GM12878 (cell line): Measurements from ENCODE around the gene ANTKMT. TPM values are rescaled to one million over a fixed set of nuclear protein-coding genes. Genes with fewer than 3 reads are reported as not detected.

ENCODE experiments used
- BCL11A ChIP-seq: IDR thresholded peaks from 2 replicates; pipeline ENCODE4 v1.6.1; 2011; ENCODE audit warnings: low read depth, low read length
- BCLAF1 ChIP-seq: fragments of 450-650 bp; IDR thresholded peaks from 2 replicates; pipeline ENCODE4 v1.6.1; 2017; ENCODE audit warnings: antibody characterized with exemption, mild to moderate bottlenecking, moderate library complexity
- BRCA1 ChIP-seq: IDR thresholded peaks from 2 replicates; pipeline ENCODE4 v1.6.1; 2011; ENCODE audit warnings: low read depth, low read length, improper control_type of control experiment
- CBX3 ChIP-seq: fragments of 200-600 bp; sonication (generic); IDR thresholded peaks from 2 replicates; pipeline ENCODE4 v1.6.1; 2016; ENCODE audit warnings: low read depth, borderline replicate concordance
- ELK1 ChIP-seq: IDR thresholded peaks from 2 replicates; pipeline ENCODE4 v1.6.1; 2012; ENCODE audit warnings: low read depth, low read length, improper control_type of control experiment
- MEF2A ChIP-seq: IDR thresholded peaks from 2 replicates; pipeline ENCODE4 v1.6.1; 2011; ENCODE audit warnings: low read depth, mild to moderate bottlenecking, low read length, moderate library complexity; ENCODE audit not compliant: insufficient read depth
- PAX5 ChIP-seq: IDR thresholded peaks from 2 replicates; pipeline ENCODE4 v1.6.1; 2011; ENCODE audit warnings: low read depth, low read length, borderline replicate concordance
- POU2F2 ChIP-seq: IDR thresholded peaks from 3 replicates; pipeline ENCODE4 v1.6.1; 2011; ENCODE audit warnings: low read depth, mild to moderate bottlenecking, low read length, borderline replicate concordance
- RBBP5 ChIP-seq: fragments of 200-600 bp; sonication (generic); conservative IDR thresholded peaks from 2 replicates; pipeline ENCODE4 v1.6.1; 2016
- RCOR1 ChIP-seq: conservative IDR thresholded peaks from 2 replicates; pipeline ENCODE4 v1.6.1; 2012; ENCODE audit warnings: low read depth, low read length, improper control_type of control experiment
- SIN3A ChIP-seq: IDR thresholded peaks from 2 replicates; pipeline ENCODE4 v1.6.1; 2012; ENCODE audit warnings: low read depth, low read length, improper control_type of control experiment
- SIX5 ChIP-seq: IDR thresholded peaks from 2 replicates; pipeline ENCODE4 v1.6.1; 2011; ENCODE audit warnings: mild to moderate bottlenecking, low read depth, low read length, moderate library complexity; ENCODE audit not compliant: severe bottlenecking
- SMAD1 ChIP-seq: fragments of 450-650 bp; IDR thresholded peaks from 2 replicates; pipeline ENCODE4 v1.6.1; 2018; ENCODE audit warnings: mild to moderate bottlenecking, low read depth; ENCODE audit not compliant: partially characterized antibody
- SMAD5 ChIP-seq: IDR thresholded peaks from 2 replicates; pipeline ENCODE4 v1.6.1; 2016; ENCODE audit warnings: antibody characterized with exemption, low read depth
- SMARCA5 ChIP-seq: fragments of 450-650 bp; IDR thresholded peaks from 2 replicates; pipeline ENCODE4 v1.6.1; 2017; ENCODE audit warnings: mild to moderate bottlenecking
- SP1 ChIP-seq: IDR thresholded peaks from one replicate; pipeline ENCODE4 v1.6.1; 2011; ENCODE audit warnings: low read depth, low read length
- SREBF2 ChIP-seq: IDR thresholded peaks from 2 replicates; pipeline ENCODE4 v1.6.1; 2012; ENCODE audit warnings: mild to moderate bottlenecking, low read length
- STAT3 ChIP-seq: IDR thresholded peaks from 2 replicates; pipeline ENCODE4 v1.6.1; 2011; ENCODE audit warnings: low read depth, low read length, improper control_type of control experiment
- SUPT20H ChIP-seq: IDR thresholded peaks from 2 replicates; pipeline ENCODE4 v1.6.1; 2011; ENCODE audit warnings: low read depth, mild to moderate bottlenecking, low read length, moderate library complexity, borderline replicate concordance; ENCODE audit not compliant: control insufficient read depth
- TCF3 ChIP-seq: IDR thresholded peaks from 2 replicates; pipeline ENCODE4 v1.6.1; 2012; ENCODE audit warnings: low read depth, mild to moderate bottlenecking, low read length, borderline replicate concordance; ENCODE audit not compliant: insufficient read depth
- ZNF217 ChIP-seq: fragments of 450-650 bp; IDR thresholded peaks from 2 replicates; pipeline ENCODE4 v1.6.1; 2017; ENCODE audit warnings: antibody characterized with exemption, mild to moderate bottlenecking
- ZNF622 ChIP-seq: fragments of 450-650 bp; IDR thresholded peaks from 2 replicates; pipeline ENCODE4 v1.6.1; 2017; ENCODE audit warnings: mild to moderate bottlenecking, inconsistent platforms
- polyA plus RNA-seq, 11 experiments: library from polyadenylated mRNA; depleted of rRNA in 4 of 11; unstranded in 6 of 11; stranded (reverse) in 5 of 11; fragments of >200 nt; fragmentation: Nextera tagmentation in 4 of 11; fragmentation: Illumina TruSeq in 1 of 11; extraction: Ambion mirVana in 4 of 11; extraction: Trizol in 1 of 11; gene quantifications; 1 replicate in 1 of 11; 2 replicates in 10 of 11; pipeline versions ENCODE4 v1.2.1 to v1.2.3, GENCODE V29; 2011 to 2016; ENCODE audit warnings: inconsistent platforms in 2 of 11, missing spikeins in 2 of 11, low read depth in 1 of 11
- total RNA-seq, 4 experiments: library from RNA; depleted of rRNA in 3 of 4; stranded (reverse); fragments of >200 nt in 3 of 4; fragmentation: Illumina TruSeq in 1 of 4; extraction: Trizol in 1 of 4; gene quantifications; 2 replicates each; pipeline versions ENCODE4 v1.2.1 to v1.2.3, GENCODE V29; 2013 to 2021
- TF ChIP-seq, protein P1 (sequence below): IDR thresholded peaks from 2 replicates; pipeline ENCODE4 v1.6.1; 2012; ENCODE audit warnings: low read depth, low read length, improper control_type of control experiment
- TF ChIP-seq, protein P2 (sequence below): fragments of 450-650 bp; IDR thresholded peaks from 2 replicates; pipeline ENCODE4 v1.6.1; 2017; ENCODE audit warnings: mild to moderate bottlenecking, moderate library complexity

The ANTKMT gene
- total and polyA plus RNA-seq, 10 of the 15 experiments (the other 5 are each of a cell fraction or from before 2014, with no cell fraction given): 0.58 to 60.5 (median 25.8) TPM

- no peak for TF ChIP-seq BRCA1
- peak; percentile 91; the same call in 1 of the 2 replicates for TF ChIP-seq SMARCA5
- peak; percentile 61 for TF ChIP-seq SP1
- no peak for TF ChIP-seq ZNF622
- no peak for TF ChIP-seq SMAD5
- TF ChIP-seq ELK1: no peak; the same call in 1 of the 2 replicates
- TF ChIP-seq POU2F2: no peak; the same call in 1 of the 3 replicates
- TF ChIP-seq, protein P1, sequence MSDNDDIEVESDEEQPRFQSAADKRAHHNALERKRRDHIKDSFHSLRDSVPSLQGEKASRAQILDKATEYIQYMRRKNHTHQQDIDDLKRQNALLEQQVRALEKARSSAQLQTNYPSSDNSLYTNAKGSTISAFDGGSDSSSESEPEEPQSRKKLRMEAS: peak; percentile 75
- TF ChIP-seq TCF3: 0 out of 2 replicates have a peak, but pooled peaks have one; percentile 42
- TF ChIP-seq PAX5: peak; percentile 48; the same call in 1 of the 2 replicates
- no peak for TF ChIP-seq MEF2A
- TF ChIP-seq RCOR1: no peak
- no peak for TF ChIP-seq RBBP5
- TF ChIP-seq, protein P2, sequence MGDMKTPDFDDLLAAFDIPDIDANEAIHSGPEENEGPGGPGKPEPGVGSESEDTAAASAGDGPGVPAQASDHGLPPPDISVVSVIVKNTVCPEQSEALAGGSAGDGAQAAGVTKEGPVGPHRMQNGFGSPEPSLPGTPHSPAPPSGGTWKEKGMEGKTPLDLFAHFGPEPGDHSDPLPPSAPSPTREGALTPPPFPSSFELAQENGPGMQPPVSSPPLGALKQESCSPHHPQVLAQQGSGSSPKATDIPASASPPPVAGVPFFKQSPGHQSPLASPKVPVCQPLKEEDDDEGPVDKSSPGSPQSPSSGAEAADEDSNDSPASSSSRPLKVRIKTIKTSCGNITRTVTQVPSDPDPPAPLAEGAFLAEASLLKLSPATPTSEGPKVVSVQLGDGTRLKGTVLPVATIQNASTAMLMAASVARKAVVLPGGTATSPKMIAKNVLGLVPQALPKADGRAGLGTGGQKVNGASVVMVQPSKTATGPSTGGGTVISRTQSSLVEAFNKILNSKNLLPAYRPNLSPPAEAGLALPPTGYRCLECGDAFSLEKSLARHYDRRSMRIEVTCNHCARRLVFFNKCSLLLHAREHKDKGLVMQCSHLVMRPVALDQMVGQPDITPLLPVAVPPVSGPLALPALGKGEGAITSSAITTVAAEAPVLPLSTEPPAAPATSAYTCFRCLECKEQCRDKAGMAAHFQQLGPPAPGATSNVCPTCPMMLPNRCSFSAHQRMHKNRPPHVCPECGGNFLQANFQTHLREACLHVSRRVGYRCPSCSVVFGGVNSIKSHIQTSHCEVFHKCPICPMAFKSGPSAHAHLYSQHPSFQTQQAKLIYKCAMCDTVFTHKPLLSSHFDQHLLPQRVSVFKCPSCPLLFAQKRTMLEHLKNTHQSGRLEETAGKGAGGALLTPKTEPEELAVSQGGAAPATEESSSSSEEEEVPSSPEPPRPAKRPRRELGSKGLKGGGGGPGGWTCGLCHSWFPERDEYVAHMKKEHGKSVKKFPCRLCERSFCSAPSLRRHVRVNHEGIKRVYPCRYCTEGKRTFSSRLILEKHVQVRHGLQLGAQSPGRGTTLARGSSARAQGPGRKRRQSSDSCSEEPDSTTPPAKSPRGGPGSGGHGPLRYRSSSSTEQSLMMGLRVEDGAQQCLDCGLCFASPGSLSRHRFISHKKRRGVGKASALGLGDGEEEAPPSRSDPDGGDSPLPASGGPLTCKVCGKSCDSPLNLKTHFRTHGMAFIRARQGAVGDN: peak; percentile 55; the same call in 1 of the 2 replicates
- peak; percentile 57 for TF ChIP-seq ZNF217
- no peak for TF ChIP-seq SREBF2
- TF ChIP-seq STAT3: no peak
- peak; percentile 92 for TF ChIP-seq SIX5
- no peak for TF ChIP-seq BCL11A
- TF ChIP-seq SUPT20H: no peak
- TF ChIP-seq SMAD1: no peak
- TF ChIP-seq BCLAF1: no peak
- TF ChIP-seq SIN3A: peak; percentile 95
- TF ChIP-seq CBX3: no peak
Measured at GRCh38 chr16:740764-741505, 20.0 kb downstream of the ANTKMT start, which contains the start of gene CIAO3 (continued).
